Neural cell (in vitro differentiated cells): ENCODE data around the gene P2RX1. TPM values are rescaled to one million over a fixed set of nuclear protein-coding genes. Genes with fewer than 3 reads are reported as not detected.

Experiments used
- H2AFZ ChIP-seq: fragments of 200-600, 300-800 bp; sonication (generic), shearing (Covaris generic); 2 replicates; pipeline ENCODE4 v1.6.0; 2014; ENCODE audit warnings: low read depth, mild to moderate bottlenecking, antibody characterized with exemption, low read length, moderate library complexity
- H3F3A ChIP-seq: fragments of 200-600 bp; shearing (Covaris generic); 2 replicates; pipeline ENCODE4 v1.6.1; 2016; ENCODE audit warnings: mild to moderate bottlenecking, moderate library complexity, mixed read lengths, antibody characterized with exemption, low read length; ENCODE audit not compliant: insufficient read depth, poor library complexity, severe bottlenecking
- H3K27ac ChIP-seq: fragments of 200-600, 300-800 bp; sonication (generic), shearing (Covaris generic); 2 replicates; pipeline ENCODE4 v1.5.1; 2014; ENCODE audit warnings: mild to moderate bottlenecking, low read length, moderate library complexity
- H3K27me3 ChIP-seq: fragments of 300-800, 200-600 bp; sonication (generic), shearing (Covaris generic); 2 replicates; pipeline ENCODE4 v1.6.0; 2014; ENCODE audit warnings: mild to moderate bottlenecking, low read depth, low read length, moderate library complexity; ENCODE audit not compliant: insufficient read depth
- H3K36me3 ChIP-seq: fragments of 300-800, 200-600 bp; sonication (generic), shearing (Covaris generic); 2 replicates; pipeline ENCODE4 v1.5.1; 2014; ENCODE audit warnings: mild to moderate bottlenecking, antibody characterized with exemption, low read length, moderate library complexity; ENCODE audit not compliant: insufficient read depth
- H3K4me2 ChIP-seq: fragments of 300-800, 200-600 bp; sonication (generic), shearing (Covaris generic); 2 replicates; pipeline ENCODE4 v1.6.0; 2014; ENCODE audit warnings: mild to moderate bottlenecking, low read length
- H3K4me3 ChIP-seq: fragments of 300-800, 200-600 bp; sonication (generic), shearing (Covaris generic); 2 replicates; pipeline ENCODE4 v1.5.1; 2014; ENCODE audit warnings: mild to moderate bottlenecking, low read length, moderate library complexity
- H3K79me2 ChIP-seq: fragments of 200-600 bp; shearing (Covaris generic); replicated peaks from 2 replicates; pipeline ENCODE4 v1.6.0; 2014; ENCODE audit warnings: mild to moderate bottlenecking, low read length, moderate library complexity; ENCODE audit not compliant: insufficient read depth
- H3K9ac ChIP-seq: fragments of 300-800, 200-600 bp; sonication (generic), shearing (Covaris generic); 2 replicates; pipeline ENCODE4 v1.6.1; 2016; ENCODE audit warnings: mild to moderate bottlenecking, low read length, mixed read lengths
- H3K9me2 ChIP-seq: fragments of 200-600 bp; shearing (Covaris generic); 2 replicates; pipeline ENCODE4 v1.6.1; 2016; ENCODE audit warnings: mild to moderate bottlenecking, low read length, mixed read lengths; ENCODE audit not compliant: insufficient read depth
- H3K9me3 ChIP-seq: fragments of 200-600, 300-800 bp; sonication (generic), shearing (Covaris generic); 2 replicates; pipeline ENCODE4 v1.6.1; 2016; ENCODE audit warnings: mild to moderate bottlenecking, mixed run types, low read length, moderate library complexity, mixed read lengths
- H4K20me1 ChIP-seq: fragments of 200-600 bp; shearing (Covaris generic); 2 replicates; pipeline ENCODE4 v1.6.1; 2016; ENCODE audit warnings: mild to moderate bottlenecking, mixed run types; ENCODE audit not compliant: insufficient read depth
- EP300 ChIP-seq: fragments of 450-650 bp; conservative IDR thresholded peaks from 2 replicates; pipeline ENCODE4 v1.6.1; 2014; ENCODE audit warnings: antibody characterized with exemption, mild to moderate bottlenecking, moderate library complexity; ENCODE audit not compliant: poor library complexity, severe bottlenecking
- EZH2 ChIP-seq: fragments of 200-600, 300-800 bp; shearing (Covaris generic), sonication (generic); IDR thresholded peaks from 2 replicates; pipeline ENCODE4 v1.6.1; 2014; ENCODE audit warnings: antibody characterized with exemption, low read length, borderline replicate concordance, mild to moderate bottlenecking; ENCODE audit not compliant: insufficient read depth, poor library complexity, severe bottlenecking
- MXI1 ChIP-seq: fragments of 450-650 bp; conservative IDR thresholded peaks from 2 replicates; pipeline ENCODE4 v1.6.1; 2014; ENCODE audit warnings: antibody characterized with exemption, mild to moderate bottlenecking; ENCODE audit not compliant: poor library complexity, severe bottlenecking
- POLR2AphosphoS5 ChIP-seq: IDR thresholded peaks from 2 replicates; pipeline ENCODE4 v1.6.1; 2012
- RAD21 ChIP-seq: fragments of 450-650 bp; conservative IDR thresholded peaks from 2 replicates; pipeline ENCODE4 v1.6.1; 2014; ENCODE audit warnings: antibody characterized with exemption, mild to moderate bottlenecking, moderate library complexity
- SMC3 ChIP-seq: fragments of 450-650 bp; conservative IDR thresholded peaks from 2 replicates; pipeline ENCODE4 v1.6.1; 2014; ENCODE audit warnings: antibody characterized with exemption, mild to moderate bottlenecking, moderate library complexity; ENCODE audit not compliant: poor library complexity
- TAF1 ChIP-seq: IDR thresholded peaks from 2 replicates; pipeline ENCODE4 v1.6.1; 2012; ENCODE audit warnings: low read depth
- polyA plus RNA-seq: library from polyadenylated mRNA; depleted of rRNA; stranded (reverse); fragments of >200 nt; gene quantifications from 2 replicates; pipeline ENCODE4 v1.2.3, GENCODE V29; 2014
- TF ChIP-seq, protein P1 (sequence below): fragments of 450-650 bp; IDR thresholded peaks from 2 replicates; pipeline ENCODE4 v1.5.1; 2014; ENCODE audit warnings: antibody characterized with exemption, mild to moderate bottlenecking, moderate library complexity; ENCODE audit not compliant: poor library complexity, severe bottlenecking
- TF ChIP-seq, protein P2 (sequence below): IDR thresholded peaks from 2 replicates; pipeline ENCODE4 v1.6.1; 2012; ENCODE audit warnings: borderline replicate concordance

P2RX1 gene
- polyA plus RNA-seq, 1 donor from 2014 or later: not detected

DNA sequence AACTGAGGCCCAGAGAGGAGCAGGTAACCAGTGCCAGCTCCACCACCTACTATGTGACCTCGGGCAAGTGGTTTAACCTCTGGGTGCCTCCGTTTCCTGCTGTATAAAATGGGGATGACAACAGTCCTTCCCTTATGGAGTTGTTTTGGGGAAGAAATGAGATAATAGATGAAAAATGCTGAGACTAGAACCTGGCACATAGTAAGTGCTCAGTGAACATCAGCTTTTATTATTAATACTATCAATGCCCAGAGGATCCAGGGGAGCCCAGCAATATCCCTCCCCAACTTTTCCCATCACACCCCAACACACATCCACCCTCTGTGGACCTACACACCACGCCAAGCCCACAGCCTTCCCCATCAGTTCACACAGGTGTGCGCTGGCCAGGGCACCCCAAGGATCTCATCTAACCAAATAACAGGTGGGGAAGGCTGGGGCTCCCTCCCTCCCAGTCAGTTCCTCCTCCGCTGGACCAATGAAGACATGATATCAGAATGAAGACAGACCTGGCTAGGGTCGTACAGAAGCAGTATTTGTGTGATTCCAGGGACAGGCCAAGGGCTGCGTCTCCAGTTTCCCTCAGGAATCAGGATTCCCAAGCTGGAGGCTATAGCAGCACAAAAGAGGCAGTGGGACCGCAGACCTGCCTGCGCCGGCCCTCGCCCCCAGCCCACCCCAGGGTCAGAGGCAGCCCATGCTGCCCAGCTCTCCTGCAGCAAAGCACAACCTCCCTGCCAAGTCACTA is 46.1 kb upstream of the P2RX1 start:
- TF ChIP-seq EZH2 (no peak), TAF1 (no peak), MXI1 (no peak), RAD21 (no peak), SMC3 (no peak), POLR2AphosphoS5 (no peak), EP300 (no peak)
- TF ChIP-seq, protein P1, sequence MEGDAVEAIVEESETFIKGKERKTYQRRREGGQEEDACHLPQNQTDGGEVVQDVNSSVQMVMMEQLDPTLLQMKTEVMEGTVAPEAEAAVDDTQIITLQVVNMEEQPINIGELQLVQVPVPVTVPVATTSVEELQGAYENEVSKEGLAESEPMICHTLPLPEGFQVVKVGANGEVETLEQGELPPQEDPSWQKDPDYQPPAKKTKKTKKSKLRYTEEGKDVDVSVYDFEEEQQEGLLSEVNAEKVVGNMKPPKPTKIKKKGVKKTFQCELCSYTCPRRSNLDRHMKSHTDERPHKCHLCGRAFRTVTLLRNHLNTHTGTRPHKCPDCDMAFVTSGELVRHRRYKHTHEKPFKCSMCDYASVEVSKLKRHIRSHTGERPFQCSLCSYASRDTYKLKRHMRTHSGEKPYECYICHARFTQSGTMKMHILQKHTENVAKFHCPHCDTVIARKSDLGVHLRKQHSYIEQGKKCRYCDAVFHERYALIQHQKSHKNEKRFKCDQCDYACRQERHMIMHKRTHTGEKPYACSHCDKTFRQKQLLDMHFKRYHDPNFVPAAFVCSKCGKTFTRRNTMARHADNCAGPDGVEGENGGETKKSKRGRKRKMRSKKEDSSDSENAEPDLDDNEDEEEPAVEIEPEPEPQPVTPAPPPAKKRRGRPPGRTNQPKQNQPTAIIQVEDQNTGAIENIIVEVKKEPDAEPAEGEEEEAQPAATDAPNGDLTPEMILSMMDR: no peak
- TF ChIP-seq, protein P2, sequence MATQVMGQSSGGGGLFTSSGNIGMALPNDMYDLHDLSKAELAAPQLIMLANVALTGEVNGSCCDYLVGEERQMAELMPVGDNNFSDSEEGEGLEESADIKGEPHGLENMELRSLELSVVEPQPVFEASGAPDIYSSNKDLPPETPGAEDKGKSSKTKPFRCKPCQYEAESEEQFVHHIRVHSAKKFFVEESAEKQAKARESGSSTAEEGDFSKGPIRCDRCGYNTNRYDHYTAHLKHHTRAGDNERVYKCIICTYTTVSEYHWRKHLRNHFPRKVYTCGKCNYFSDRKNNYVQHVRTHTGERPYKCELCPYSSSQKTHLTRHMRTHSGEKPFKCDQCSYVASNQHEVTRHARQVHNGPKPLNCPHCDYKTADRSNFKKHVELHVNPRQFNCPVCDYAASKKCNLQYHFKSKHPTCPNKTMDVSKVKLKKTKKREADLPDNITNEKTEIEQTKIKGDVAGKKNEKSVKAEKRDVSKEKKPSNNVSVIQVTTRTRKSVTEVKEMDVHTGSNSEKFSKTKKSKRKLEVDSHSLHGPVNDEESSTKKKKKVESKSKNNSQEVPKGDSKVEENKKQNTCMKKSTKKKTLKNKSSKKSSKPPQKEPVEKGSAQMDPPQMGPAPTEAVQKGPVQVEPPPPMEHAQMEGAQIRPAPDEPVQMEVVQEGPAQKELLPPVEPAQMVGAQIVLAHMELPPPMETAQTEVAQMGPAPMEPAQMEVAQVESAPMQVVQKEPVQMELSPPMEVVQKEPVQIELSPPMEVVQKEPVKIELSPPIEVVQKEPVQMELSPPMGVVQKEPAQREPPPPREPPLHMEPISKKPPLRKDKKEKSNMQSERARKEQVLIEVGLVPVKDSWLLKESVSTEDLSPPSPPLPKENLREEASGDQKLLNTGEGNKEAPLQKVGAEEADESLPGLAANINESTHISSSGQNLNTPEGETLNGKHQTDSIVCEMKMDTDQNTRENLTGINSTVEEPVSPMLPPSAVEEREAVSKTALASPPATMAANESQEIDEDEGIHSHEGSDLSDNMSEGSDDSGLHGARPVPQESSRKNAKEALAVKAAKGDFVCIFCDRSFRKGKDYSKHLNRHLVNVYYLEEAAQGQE: no peak
- Histone ChIP-seq H3K4me2 (no peak overlapping the region), H2AFZ (no peak overlapping the region), H4K20me1 (no peaks in the 10 kb centered on the region), H3K27ac (no peak overlapping the region), H3F3A (no peaks in the 10 kb centered on the region), H3K9me2 (no peaks in the 10 kb centered on the region), H3K4me3 (no peak overlapping the region), H3K36me3 (no peaks in the 10 kb centered on the region), H3K9me3 (no peaks in the 10 kb centered on the region), H3K79me2 (no peaks in the 10 kb centered on the region), H3K27me3 (peaks cover 59% of the 10 kb centered on the region), H3K9ac (no peak overlapping the region)

DNA sequence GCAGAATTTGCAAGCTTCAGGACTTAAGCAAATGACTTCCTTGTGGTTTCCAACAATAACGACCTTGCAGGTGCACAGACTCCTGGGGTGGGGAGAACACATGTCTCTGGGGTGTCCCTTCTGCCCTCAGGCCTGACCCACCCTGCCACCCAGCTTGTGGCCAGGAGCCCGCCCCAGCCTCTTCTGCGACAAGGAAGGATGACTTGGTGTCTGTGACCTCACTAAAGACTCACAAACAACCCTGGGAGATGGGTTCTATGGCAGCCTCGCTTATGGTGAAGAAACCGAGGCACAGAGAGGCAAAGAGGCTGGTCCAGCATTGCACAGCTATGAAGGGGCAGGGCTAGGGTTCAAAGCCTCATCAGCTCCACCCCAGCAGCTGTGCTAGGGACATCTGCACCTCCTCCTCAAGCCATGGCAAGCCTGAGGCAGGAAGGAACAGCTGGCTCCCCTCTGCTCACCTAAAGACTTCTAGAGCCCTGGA is 45.3 kb upstream of the P2RX1 start:
- no peaks in the 10 kb centered on the region for H3F3A ChIP-seq
- no peak overlapping the region for H3K27ac ChIP-seq
- H3K27me3 ChIP-seq: peaks cover 54% of the 10 kb centered on the region
- no peak for TF ChIP-seq TAF1
- H3K9me2 ChIP-seq: no peaks in the 10 kb centered on the region
- H3K4me2 ChIP-seq: no peak overlapping the region
- H3K36me3 ChIP-seq: no peaks in the 10 kb centered on the region
- H3K9ac ChIP-seq: no peak overlapping the region
- no peak overlapping the region for H3K4me3 ChIP-seq
- H3K9me3 ChIP-seq: no peaks in the 10 kb centered on the region
- H3K79me2 ChIP-seq: no peaks in the 10 kb centered on the region
- H2AFZ ChIP-seq: no peak overlapping the region
- no peaks in the 10 kb centered on the region for H4K20me1 ChIP-seq
